Right lobe of liver (tissue), 4 donors: ENCODE data around the gene PCED1A.

ENCODE experiments used
- CTCF ChIP-seq, 4 donors: fragments of 200-600 bp in 3 of 4; fragments of 450-650 bp in 1 of 4; IDR thresholded peaks; one replicate each; pipeline versions ENCODE4 v1.5.1 to v1.8.0; 2016 to 2022; ENCODE audit warnings: antibody characterized with exemption in 4 of 4, mild to moderate bottlenecking in 2 of 4
- POLR2A ChIP-seq: fragments of 450-650 bp; IDR thresholded peaks from one replicate; pipeline ENCODE4 v1.6.1; 2017; ENCODE audit warnings: antibody characterized with exemption, mild to moderate bottlenecking
- donor health status: DM: no; HTN: no; CAD: no.
- donor health status: DM: no; HTN: no; CAD: no.
- donor health status: DM: no; HTN: yes; CAD: no.

GRCh38 chr20:2829376-2829775 lies 11.1 kb downstream of the PCED1A start:
- TF ChIP-seq CTCF (IDR thresholded peaks at IDR 0.05) = no peak
- no peak for TF ChIP-seq POLR2A
